ENCODE results near the gene TPD52L1. TPM values are rescaled to one million over a fixed set of nuclear protein-coding genes. Genes with fewer than 3 reads are reported as not detected.

The TPD52L1 gene
- total RNA-seq, 1 donor from 2014 or later: 67.3 TPM

DNA sequence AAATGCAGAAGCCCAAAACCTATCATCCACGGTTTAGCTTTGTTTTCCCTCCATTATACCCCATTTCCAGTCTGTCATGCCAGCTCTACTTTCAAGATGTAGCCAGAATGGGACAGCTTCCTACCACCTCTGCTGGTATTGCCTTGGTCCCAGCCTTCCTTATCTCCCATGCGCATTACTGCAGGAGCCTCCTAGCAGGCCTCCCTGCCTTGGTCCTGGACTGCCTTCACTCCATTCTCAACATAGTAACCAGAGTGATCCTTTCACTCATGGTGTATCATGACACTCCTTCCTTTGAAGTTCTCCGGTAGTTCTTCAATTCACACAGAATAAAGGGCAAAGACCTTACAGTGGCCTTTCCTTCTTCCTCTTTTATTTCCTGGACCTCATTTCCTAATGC lies 15.9 kb downstream of the TPD52L1 start:
- DNase-seq (ENCODE audit: low read depth): no peak
- TF ChIP-seq, protein P1, sequence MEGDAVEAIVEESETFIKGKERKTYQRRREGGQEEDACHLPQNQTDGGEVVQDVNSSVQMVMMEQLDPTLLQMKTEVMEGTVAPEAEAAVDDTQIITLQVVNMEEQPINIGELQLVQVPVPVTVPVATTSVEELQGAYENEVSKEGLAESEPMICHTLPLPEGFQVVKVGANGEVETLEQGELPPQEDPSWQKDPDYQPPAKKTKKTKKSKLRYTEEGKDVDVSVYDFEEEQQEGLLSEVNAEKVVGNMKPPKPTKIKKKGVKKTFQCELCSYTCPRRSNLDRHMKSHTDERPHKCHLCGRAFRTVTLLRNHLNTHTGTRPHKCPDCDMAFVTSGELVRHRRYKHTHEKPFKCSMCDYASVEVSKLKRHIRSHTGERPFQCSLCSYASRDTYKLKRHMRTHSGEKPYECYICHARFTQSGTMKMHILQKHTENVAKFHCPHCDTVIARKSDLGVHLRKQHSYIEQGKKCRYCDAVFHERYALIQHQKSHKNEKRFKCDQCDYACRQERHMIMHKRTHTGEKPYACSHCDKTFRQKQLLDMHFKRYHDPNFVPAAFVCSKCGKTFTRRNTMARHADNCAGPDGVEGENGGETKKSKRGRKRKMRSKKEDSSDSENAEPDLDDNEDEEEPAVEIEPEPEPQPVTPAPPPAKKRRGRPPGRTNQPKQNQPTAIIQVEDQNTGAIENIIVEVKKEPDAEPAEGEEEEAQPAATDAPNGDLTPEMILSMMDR (conservative IDR thresholded peaks at IDR 0.05; ENCODE audit: low read depth, low read length): no peak

DNA sequence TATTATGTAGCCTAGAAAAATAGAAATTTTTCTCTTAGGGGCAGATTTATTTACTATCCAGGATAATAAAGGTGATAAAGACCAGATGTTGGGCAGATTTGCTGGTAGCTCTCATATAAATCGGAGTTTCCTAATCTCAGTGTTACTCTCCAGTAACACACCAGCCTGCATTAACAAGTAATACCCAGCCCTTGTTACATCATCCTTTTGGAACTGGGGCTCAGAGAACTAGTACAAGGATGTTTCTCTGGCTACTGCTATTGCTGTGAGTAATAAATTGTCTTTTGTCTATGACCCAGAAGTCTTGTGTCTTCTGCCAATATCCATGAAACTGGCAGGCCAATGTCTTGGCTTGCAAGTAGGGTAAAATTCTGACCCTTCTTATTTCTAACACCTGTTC lies 16.8 kb downstream of the TPD52L1 start:
- DNase-seq (ENCODE audit: low read depth): no peak
- TF ChIP-seq, protein P1 (conservative IDR thresholded peaks at IDR 0.05; ENCODE audit: low read depth, low read length): no peak
- H3K4me3 ChIP-seq (ENCODE audit: low read depth, low read length): no peak overlapping the region

More for the DNA sequence above, 15.9 kb downstream of the TPD52L1 start:
- H3K4me3 ChIP-seq (ENCODE audit: low read depth, low read length): no peak overlapping the region

DNA sequence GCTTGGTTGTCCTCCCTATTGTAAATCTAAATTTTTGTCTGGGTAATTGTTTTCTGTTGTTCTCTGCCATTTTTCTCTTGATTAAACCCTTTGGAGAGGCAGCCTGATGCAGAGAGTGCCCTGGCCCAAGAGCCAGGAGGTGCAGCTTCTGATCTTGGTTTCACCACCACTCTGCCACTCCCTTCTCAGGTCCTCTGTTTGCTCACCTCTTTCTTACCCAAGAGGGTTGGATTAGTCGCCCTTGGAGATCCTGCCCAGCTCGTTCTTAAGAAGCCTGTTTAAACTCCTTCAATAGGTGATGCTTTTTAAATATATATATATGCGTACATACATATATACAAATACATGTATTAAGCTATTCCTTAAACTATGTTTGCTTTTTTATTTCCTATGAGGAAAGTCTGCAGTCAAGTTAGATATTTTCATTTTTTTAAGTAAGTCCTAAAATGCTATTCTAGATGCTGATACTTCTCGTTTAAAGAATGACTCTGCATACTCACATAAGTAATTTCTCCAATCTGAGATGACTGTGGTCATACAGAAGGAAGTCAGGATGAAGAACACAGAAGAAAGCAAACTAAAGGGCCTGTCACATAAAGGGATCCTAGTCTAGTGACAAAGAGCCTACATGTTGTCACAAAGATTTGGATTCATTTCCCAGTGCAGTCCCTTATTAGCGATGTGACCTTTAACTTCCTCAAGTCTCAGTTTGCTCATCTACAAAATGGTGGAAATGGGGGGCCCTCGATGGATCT lies 19.9 kb downstream of the TPD52L1 start:
- no peak overlapping the region for H3K4me3 ChIP-seq (ENCODE audit: low read depth, low read length)
- no peak for DNase-seq (ENCODE audit: low read depth)
- TF ChIP-seq, protein P1 (conservative IDR thresholded peaks at IDR 0.05; ENCODE audit: low read depth, low read length): no peak

DNA sequence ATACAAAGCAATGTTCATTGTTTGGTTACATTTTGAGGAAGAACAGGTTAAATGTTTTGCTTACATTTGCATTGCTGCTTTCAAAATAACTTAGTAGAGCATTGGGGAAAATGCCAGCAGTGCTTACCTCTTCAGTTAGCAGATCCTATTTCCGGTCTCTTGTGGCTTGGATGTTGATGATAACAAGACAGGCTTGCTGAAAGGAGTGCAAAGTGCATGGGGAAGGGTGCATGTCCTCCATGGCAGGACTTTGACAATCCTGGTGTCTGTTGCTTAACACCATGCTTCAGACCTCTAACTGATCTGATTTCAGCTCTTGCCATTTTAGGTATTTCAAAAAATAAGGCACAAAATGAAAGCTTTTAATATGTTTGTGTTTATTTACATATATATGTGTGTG lies 21.1 kb downstream of the TPD52L1 start:
- TF ChIP-seq, protein P1 (conservative IDR thresholded peaks at IDR 0.05; ENCODE audit: low read depth, low read length): no peak
- no peak overlapping the region for H3K4me3 ChIP-seq (ENCODE audit: low read depth, low read length)
- no peak for DNase-seq (ENCODE audit: low read depth)

DNA sequence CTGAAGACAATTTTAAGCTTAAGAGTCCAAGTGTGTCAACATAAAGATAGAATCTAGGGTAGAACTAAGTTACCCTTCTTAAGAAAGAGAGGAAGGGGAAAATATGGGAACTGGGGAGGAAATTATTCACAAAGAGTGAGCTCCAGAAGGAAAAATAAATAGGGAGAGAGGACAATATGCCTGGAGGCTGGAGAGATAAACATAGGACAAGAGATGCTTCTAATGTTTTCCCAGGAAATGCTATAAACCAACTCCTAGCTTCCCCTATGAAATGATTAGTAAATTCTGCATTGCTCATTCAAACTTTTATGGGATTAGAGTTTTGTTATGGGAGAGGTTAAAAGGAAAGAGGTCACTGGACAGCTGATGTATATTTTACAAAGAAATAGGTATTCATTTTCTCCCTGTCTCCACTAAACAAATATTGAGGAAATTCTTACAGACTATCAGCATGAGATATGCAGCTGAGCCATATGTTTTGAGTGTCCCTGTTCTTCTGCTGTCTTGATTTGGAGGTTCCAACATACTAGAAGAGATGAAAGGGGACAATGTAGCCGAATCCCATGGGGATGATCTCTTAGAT lies 22.0 kb downstream of the TPD52L1 start:
- H3K4me3 ChIP-seq (ENCODE audit: low read depth, low read length): no peak overlapping the region
- DNase-seq (ENCODE audit: low read depth): no peak
- TF ChIP-seq, protein P1 (conservative IDR thresholded peaks at IDR 0.05; ENCODE audit: low read depth, low read length): no peak

DNA sequence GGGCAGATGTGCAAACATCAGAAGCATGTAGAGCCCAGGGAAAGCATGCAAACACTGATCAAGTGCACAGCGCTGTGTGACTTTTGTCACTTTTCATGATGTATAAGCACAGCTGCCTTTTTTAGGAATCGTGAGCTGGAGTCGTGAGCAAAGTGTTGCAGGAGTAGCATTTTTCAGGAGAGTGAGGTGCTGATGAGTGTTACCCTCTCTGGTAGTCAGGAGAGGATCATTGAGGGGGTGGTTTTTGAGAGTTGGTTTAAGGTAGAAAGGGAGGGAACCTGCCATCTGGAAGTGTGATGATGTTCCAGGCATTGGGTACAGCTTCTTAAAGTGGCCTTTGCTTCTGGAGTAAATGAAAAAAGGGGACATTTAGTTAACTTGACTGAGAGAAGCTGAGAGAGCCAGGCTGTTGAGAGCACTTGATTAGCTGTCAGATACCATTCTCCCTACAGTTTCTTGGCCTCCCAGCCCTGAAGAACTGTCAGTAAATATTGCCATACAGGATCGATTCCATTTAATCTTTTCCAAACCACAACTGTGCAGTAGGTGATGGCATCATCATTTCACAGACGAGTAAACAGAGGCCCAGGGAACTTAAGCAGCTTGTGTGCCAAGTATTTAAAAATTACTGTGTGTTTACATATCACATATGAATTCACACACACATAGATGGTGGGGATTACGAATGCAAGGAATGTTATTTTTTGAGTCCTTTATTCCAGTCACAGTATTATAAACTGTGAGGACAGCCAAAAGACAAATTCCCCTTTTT lies 28.9 kb downstream of the TPD52L1 start:
- DNase-seq (ENCODE audit: low read depth): no peak
- TF ChIP-seq, protein P1 (conservative IDR thresholded peaks at IDR 0.05; ENCODE audit: low read depth, low read length): no peak
- no peak overlapping the region for H3K4me3 ChIP-seq (ENCODE audit: low read depth, low read length)
